Liver (tissue), 9 donors: ENCODE results near the gene RSPRY1. TPM values are rescaled to one million over a fixed set of nuclear protein-coding genes. Genes with fewer than 3 reads are reported as not detected.

Source experiments
- DNase-seq: peaks from one replicate; pipeline ENCODE4 v3.0.0-alpha.2; 2017; ENCODE audit warnings: low spot score
- H3K27ac ChIP-seq, 2 donors: one replicate each; pipeline ENCODE4 v1.7.0; 2013; ENCODE audit warnings: inconsistent platforms in 2 of 2, low read length in 2 of 2, control low read depth in 1 of 2, low read depth in 1 of 2, mild to moderate bottlenecking in 1 of 2
- H3K27me3 ChIP-seq, 4 donors: one replicate each; pipeline versions ENCODE4 v1.6.1 to v1.7.0; 2013; ENCODE audit warnings: low read length in 3 of 4, inconsistent platforms in 1 of 4, mild to moderate bottlenecking in 1 of 4, moderate library complexity in 1 of 4; ENCODE audit not compliant: control insufficient read depth in 4 of 4, insufficient read depth in 4 of 4
- H3K36me3 ChIP-seq, 4 donors: one replicate each; pipeline versions ENCODE4 v1.6.1 to v1.7.0; 2013; ENCODE audit warnings: low read length in 3 of 4, mild to moderate bottlenecking in 3 of 4, low read depth in 1 of 4, moderate library complexity in 1 of 4; ENCODE audit not compliant: control insufficient read depth in 4 of 4, insufficient read depth in 3 of 4
- H3K4me1 ChIP-seq, 4 donors: one replicate each; pipeline versions ENCODE4 v1.6.1 to v1.7.0; 2013; ENCODE audit warnings: low read length in 3 of 4, mild to moderate bottlenecking in 3 of 4, moderate library complexity in 1 of 4; ENCODE audit not compliant: control insufficient read depth in 4 of 4, insufficient read depth in 4 of 4
- H3K4me3 ChIP-seq, 3 donors: one replicate each; pipeline versions ENCODE4 v1.6.1 to v1.7.0; 2013; ENCODE audit warnings: low read length in 3 of 3, control low read depth in 1 of 3, low read depth in 1 of 3, mild to moderate bottlenecking in 1 of 3
- H3K9ac ChIP-seq, 2 donors: one replicate each; pipeline ENCODE4 v1.7.0; 2013; ENCODE audit warnings: low read length in 2 of 2, mild to moderate bottlenecking in 2 of 2, moderate library complexity in 2 of 2, control low read depth in 1 of 2, low read depth in 1 of 2
- H3K9me3 ChIP-seq, 4 donors: one replicate each; pipeline versions ENCODE4 v1.6.1 to v1.7.0; 2013; ENCODE audit warnings: low read length in 3 of 4; ENCODE audit not compliant: control insufficient read depth in 4 of 4
- EGR1 ChIP-seq, 2 donors: IDR thresholded peaks; 2 replicates each; pipeline ENCODE4 v1.6.1; 2016 to 2018; ENCODE audit warnings: antibody characterized with exemption in 2 of 2, low read depth in 2 of 2
- FOXA2 ChIP-seq: IDR thresholded peaks from 2 replicates; pipeline ENCODE4 v1.6.1; 2016; ENCODE audit warnings: antibody characterized with exemption
- GABPA ChIP-seq, 2 donors: IDR thresholded peaks in 1 of 2; conservative IDR thresholded peaks in 1 of 2; 2 replicates each; pipeline ENCODE4 v1.6.1; 2016; ENCODE audit warnings: antibody characterized with exemption in 2 of 2, mild to moderate bottlenecking in 1 of 2, moderate library complexity in 1 of 2
- HNF4A ChIP-seq, 2 donors: conservative IDR thresholded peaks; 2 replicates each; pipeline ENCODE4 v1.6.1; 2016; ENCODE audit warnings: antibody characterized with exemption in 2 of 2, mild to moderate bottlenecking in 2 of 2
- HNF4G ChIP-seq: IDR thresholded peaks from 2 replicates; pipeline ENCODE4 v1.6.1; 2016; ENCODE audit warnings: antibody characterized with exemption
- NR2F2 ChIP-seq: IDR thresholded peaks from 2 replicates; pipeline ENCODE4 v1.6.1; 2016; ENCODE audit warnings: antibody characterized with exemption
- RAD21 ChIP-seq, 2 donors: IDR thresholded peaks; 2 replicates each; pipeline ENCODE4 v1.6.1; 2016; ENCODE audit warnings: antibody characterized with exemption in 2 of 2, mild to moderate bottlenecking in 2 of 2
- REST ChIP-seq: IDR thresholded peaks from 2 replicates; pipeline ENCODE4 v1.6.1; 2016; ENCODE audit warnings: antibody characterized with exemption, mild to moderate bottlenecking
- RXRA ChIP-seq, 2 donors: IDR thresholded peaks; 2 replicates each; pipeline ENCODE4 v1.6.1; 2017 to 2018; ENCODE audit warnings: antibody characterized with exemption in 2 of 2, mild to moderate bottlenecking in 1 of 2
- TAF1 ChIP-seq: conservative IDR thresholded peaks from 2 replicates; pipeline ENCODE4 v1.6.1; 2016; ENCODE audit warnings: antibody characterized with exemption, mild to moderate bottlenecking
- YY1 ChIP-seq: IDR thresholded peaks from 2 replicates; pipeline ENCODE4 v1.6.1; 2016; ENCODE audit warnings: antibody characterized with exemption, mild to moderate bottlenecking
- ZBTB33 ChIP-seq: IDR thresholded peaks from 2 replicates; pipeline ENCODE4 v1.6.1; 2016; ENCODE audit warnings: antibody characterized with exemption
- WGBS: extraction: QIAGEN DNeasy Blood & Tissue Kit; methylation state at CpG from one replicate; pipeline ENCODE4 v1.1.7; 2013; 5-methylcytosine and 5-hydroxymethylcytosine counted together
- polyA plus RNA-seq, 2 donors: library from polyadenylated mRNA; stranded (reverse) in 1 of 2; unstranded in 1 of 2; fragments of 200-250 nt in 1 of 2; fragments of >200 nt in 1 of 2; fragmentation: Nextera tagmentation in 1 of 2; extraction: Ambion mirVana in 1 of 2; gene quantifications; one replicate each; pipeline versions ENCODE4 v1.2.1 to v1.2.3, GENCODE V29; 2013 to 2015
- total RNA-seq, 2 donors: library from RNA; depleted of rRNA; stranded (reverse); fragments of >200 nt; gene quantifications; one replicate each; pipeline ENCODE4 v1.2.3, GENCODE V29; 2014
- donor health status: healthy.
- donor health status: healthy.
- donor health status: healthy.
- donor health status: healthy.
- donor health status: healthy.

The RSPRY1 gene
- total and polyA plus RNA-seq, 4 donors = 10.9 to 27.6 (median 20.2) TPM

GRCh38 chr16:57149391-57149790 is 36.7 kb upstream of the RSPRY1 start (continued):
- no peak for TF ChIP-seq ZBTB33
- no peak for TF ChIP-seq NR2F2
- no peak for TF ChIP-seq EGR1 (IDR thresholded peaks at IDR 0.05; ENCODE audit: low read depth in 2 of 2)
- TF ChIP-seq FOXA2 = no peak
- TF ChIP-seq YY1 = no peak
- TF ChIP-seq REST = no peak

GRCh38 chr16:57150682-57151330 is 35.3 kb upstream of the RSPRY1 start:
- Histone ChIP-seq H3K4me3 (no peak overlapping the region), H3K36me3 (peaks cover 6 to 26% (median 21%) of the 10 kb centered on the region in 4 donors), H3K9me3 (no peaks in the 10 kb centered on the region), H3K27ac (no peak overlapping the region), H3K27me3 (no peaks in the 10 kb centered on the region), H3K4me1 (peaks cover 0 to 7% (median under 1%) of the 10 kb centered on the region in 4 donors), H3K9ac (no peak overlapping the region)
- TF ChIP-seq GABPA (IDR thresholded peaks at IDR 0.05 in 1 of 2, conservative IDR thresholded peaks at IDR 0.05 in 1 of 2) (no peak), RXRA (IDR thresholded peaks at IDR 0.05) (no peak), RAD21 (IDR thresholded peaks at IDR 0.05) (no peak), HNF4A (conservative IDR thresholded peaks at IDR 0.05) (no peak), HNF4G (no peak), REST (no peak), TAF1 (no peak), EGR1 (IDR thresholded peaks at IDR 0.05; ENCODE audit: low read depth in 2 of 2) (no peak)
- no peak for DNase-seq
- 93% methylated on average over 9 of the region's 9 CpGs for WGBS
